HG03571 (cell line): ENCODE data around the gene ARL2BP.

ENCODE experiments used
- ATAC-seq: cut with Tn5 transposase; IDR thresholded peaks from one replicate; pipeline ENCODE4 v1.9.1; 2021; ENCODE audit not compliant: unreplicated experiment

The ARL2BP gene

DNA sequence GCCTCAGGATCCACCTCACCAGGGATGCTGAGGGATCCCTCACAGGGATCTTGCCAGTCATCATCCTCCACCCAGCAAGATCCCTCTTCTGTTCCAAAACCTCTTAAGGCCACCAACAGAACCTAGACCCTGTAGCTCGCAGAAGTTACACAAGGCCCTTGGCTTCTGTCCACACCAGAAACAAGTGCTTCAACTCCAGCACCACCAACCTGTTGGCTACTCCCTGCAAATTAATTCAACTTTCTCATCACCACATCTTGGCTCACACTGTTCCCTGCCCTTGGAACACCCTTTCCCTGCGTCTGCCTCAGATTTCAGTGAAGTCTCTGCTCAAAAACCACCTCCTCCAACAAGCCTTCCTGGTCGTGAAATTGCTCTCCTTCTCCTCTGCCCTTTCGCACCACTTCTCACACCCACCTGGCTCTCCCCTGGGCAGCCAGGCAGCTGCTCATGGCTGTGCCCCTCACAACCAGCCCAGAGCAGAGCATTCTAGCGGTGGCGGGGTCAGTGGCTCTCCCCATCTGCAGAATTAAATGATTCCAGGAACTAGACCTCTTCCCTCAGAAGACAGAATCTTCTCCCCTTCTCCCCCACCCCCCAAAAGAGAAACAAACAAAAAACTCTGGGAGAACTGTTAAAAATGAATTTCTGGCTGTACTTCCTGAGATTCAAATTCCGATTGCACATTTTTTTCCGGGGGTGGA is 37.6 kb downstream of the ARL2BP start:
- ATAC-seq = no peak

DNA sequence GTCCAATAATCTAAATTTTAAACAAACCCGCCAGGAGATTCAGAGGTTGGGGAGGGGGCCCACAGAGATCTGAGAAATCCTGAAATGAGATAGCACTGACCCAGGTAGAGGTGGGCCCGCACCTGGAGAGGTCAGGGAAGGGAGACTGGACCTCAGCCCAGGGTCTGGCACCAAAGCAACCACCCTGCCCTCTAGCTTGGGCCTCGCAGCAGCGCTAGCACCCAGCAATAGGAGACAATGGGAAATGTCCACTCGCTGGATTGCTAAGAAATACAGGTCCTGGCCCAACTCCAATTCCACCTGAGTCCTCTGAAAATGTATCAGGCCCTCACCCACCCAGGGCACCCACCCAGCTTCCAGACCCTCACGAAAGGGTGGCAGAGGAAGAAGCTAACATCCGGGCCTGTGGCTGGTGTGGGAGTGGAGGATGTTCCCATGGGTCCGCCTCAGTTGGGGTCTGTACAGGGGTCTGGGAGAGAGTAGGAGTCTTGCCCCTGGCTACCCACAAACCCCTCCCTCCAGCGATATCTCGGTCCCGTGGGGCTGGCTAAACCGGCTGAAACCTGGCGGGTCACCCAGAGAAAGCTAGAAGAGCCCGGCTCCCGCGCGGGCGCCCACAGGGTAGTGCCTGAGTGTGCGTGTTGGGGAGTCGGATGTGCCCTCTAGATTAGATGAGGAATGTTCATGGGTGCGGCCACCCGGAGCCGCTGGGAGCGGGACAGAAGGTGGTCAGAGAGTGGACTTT is 38.3 kb downstream of the ARL2BP start:
- no peak for ATAC-seq

DNA sequence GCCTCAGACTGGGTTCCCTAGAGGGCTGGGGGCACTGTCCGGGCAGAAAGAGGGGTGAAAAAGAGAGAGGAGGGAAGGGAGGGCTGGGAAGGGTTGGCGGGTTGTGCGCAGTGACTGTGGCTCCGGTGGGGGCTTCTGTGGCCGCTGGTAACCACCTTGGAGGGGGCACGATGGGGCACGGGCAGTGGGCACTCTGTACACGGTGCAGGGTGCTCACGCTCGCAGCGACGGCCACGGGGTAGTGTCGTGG is 38.8 kb downstream of the ARL2BP start:
- ATAC-seq = no peak

DNA sequence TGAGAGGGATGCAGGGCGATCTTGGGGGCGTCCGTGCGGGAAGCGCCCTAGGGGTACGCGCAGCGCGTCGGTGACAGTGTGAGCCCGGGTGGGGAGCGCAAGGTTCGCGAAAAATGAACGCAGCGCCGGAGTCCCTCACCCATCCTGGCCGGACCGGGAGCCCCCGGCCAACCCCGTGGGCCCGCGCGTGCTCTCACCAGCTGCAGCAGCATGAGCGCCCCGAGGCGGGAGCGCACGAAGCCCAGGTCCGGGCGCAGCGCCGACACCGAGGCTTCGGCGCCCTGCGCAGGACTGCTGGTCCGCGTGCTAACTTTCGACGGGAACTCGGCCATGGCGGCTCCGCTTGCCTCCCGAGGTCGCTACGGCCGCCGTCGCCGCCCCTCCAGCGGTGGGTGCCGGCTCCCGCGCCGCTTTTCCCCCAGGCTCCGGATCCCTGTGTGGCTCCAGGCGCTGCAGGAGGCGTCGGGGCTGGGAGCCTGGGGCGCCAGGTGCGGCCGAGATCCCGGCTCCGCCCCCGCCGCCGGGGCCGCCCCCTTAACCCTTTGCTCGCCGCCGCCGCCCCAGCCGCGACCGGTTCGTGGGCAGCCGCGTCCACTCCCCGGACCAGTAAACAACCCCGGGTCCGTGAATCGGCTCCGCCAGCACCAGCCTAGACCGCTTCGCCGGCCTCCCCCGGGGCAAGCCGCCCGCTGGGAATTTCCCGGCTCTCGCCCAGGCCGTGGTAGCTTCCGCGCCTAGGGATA is 39.3 kb downstream of the ARL2BP start, which contains the start of gene PLLP:
Gene PLLP, minus strand, starts transcription at position 464 of the 743 bp plus-strand sequence. Its CDS starts 132 bp downstream, at position 332.
- ATAC-seq = no peak

DNA sequence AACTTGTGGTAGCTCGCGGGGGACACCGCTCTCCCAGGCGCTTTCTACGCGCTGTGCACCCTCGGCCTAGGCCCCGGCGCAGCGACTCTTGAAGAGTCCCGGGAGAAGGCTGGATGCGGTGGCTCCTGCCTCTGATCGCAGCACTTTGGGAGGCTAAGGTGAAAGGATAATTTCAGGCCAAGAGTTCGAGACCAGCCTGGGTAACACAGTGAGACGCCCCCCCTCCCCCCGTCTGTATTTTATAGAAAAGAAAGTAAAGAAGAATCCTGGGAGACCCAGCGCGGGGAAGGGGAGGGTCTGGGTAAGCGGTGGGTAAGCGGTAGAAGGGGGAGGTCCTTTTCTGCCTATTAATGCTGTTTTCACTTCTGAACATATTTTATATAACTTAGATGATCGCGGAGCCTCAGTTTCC is 39.9 kb downstream of the ARL2BP start:
- no peak for ATAC-seq

DNA sequence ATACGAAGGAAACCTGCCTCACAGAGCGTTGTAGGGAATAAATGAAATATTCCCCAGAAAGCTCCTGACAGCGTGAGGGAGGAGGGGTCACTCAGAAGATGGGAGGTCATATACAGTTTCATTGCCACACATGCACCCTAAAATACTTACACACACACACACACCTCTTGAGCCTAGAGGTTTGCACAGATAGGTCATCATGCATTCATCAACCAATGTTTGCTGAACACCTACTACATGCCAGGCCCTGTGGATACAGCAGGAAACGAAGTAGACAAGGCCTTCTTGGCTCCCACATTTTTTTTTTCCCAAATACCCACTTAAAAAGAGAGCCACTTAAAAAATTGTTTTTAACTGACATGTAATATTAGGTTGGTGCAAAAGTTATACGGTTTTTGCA is 40.3 kb downstream of the ARL2BP start:
- ATAC-seq = no peak

DNA sequence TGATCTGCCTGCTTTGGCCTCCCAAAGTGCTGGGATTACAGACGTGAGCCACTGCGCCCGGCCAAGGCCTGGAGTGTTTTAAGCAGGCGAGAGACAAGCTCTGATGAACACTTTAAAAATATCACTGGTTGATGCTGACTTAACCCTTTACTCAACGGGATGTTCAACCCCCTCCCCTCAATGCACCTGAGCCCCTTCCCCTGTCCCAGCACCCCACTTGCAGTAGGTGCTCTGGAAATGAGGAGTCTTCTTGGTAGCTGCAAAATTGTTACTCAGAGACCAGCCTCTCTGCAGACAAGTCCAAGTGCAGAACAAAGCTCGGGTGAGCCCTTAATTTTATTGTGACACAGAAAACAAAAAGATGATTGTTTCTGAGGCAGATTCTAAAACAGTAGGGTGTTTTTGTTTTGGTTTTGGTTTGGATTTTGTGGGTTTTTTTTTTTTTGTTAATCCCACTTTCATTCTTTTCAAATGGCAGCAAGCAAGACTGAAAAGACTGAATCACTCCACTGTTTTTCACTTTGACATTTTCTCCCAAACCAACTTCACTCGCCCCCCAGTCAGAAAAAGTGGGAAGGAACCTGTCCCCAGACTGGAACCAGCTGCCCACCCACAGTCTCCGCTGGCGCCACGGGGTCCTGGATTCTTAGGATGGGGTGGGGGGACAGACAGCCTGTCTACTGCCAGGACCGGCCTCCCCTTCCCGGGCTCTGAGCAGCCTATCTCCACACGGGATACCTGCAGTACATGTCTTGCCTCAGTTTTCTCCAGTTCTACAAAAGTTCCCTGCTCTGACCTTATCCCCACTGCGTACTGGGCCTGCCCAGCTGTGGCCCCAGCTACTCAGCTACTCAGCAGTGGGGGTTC is 44.6 kb downstream of the ARL2BP start:
- ATAC-seq = no peak

DNA sequence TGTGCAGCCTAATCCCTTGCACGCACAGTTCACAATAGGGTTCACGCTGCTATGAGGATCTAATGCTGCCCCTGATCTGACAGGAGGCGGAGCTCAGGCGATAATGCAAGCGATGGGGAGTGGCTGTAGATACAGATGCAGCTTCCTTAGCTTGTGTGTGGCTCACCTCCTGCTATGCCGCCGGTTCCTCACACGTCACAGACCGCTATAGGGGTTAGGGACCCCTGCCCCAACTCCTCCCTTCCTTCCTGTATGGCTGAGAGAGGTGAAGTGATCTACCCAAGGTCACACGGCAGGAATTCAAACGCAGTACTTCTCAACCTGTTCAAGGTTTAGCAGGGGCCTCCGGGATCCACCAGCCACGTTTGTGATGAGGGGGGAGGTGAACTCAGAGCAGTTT is 52.8 kb downstream of the ARL2BP start:
- no peak for ATAC-seq

DNA sequence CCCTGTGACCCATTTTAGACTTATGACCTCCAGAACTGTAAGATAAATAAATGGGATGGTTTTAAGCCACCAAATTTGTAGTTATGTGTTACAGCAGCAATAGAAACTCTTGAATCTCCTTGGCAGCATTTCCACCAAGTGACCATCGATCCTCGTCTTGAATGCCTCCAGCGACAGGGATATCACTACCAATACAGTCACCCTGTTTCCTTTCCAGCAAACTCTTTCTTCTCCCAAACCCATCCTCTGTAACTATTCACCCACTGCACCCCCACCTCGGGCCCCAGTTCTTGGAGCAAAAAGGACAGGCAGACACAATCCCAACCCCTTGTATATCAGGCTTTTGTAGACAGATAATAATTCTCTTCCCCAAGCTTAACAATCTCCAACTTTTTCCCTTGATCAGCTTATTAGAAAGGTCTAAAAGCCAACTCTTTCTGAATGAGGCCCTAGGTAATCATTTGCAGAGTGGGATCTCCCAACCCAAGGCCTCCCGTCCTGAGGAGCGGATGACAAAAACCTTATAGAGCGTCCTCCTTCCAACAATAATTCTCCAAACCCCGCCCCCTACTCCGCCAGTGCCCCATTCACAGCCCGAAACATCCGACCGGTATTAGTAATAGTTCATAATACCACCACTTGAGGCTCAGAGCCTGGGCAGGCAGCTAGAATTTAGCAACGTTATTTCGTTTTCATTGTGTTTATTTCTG is 54.1 kb downstream of the ARL2BP start:
- ATAC-seq = peak; percentile 15

DNA sequence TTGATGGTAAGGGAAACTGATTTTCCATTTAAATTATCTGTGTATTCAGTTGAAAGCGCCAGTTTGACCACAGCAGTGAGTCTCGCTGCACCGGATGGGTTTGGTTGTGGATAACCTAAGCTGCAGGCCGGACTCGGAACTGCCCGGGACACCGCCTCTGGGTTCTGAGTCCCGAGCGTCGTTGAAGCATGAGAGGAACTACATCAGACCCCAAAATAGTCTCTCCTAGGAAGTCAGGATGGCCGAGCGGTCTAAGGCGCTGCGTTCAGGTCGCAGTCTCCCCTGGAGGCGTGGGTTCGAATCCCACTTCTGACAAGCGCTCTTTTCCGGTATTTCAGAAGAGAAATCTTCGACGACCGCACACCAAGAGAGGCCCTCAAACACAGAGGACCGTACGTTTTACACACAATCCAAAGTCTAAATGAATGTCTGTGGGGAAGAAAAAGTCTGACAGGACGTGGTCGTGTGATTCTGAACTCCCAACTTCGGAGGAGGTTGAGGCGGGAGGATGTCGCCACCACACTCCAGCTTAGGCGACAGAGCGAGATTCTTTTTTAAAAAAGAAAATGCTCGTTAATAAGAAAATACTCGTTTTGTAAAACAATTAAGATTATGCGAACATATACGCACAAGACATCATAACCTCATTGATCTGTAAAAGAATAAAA is 54.8 kb downstream of the ARL2BP start:
- ATAC-seq = peak; percentile 44

DNA sequence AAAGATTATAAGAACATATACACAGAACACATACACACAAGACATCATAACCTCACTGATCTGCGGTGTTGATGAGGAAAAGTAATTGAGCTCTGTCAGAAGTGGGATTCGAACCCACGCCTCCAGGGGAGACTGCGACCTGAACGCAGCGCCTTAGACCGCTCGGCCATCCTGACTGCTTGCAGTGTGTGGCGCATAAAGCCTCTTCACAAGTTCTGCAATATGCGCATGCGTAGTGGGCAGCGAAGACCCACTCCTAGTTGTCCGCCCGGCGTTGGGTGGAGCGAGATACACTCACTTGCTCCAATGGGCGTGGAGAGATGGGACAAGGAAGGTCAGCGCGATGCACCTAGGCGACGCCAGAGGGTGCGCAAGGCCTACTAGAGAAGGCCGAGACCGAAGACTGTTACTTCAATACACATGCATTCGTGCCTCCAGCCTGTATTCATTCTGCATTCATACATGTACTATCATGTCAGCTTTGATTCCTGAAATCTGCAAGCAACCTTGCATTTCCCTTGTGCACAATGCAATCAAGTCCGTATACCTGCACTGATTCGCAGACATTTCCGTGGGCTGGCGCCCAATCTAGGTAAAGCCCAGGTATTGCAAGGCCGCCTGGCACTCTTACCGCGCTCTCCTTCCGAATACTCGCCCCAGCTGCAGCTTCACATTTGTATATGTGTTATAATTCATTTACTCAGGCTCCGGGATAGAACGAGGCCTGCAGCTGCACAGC is 55.5 kb downstream of the ARL2BP start:
- peak; percentile 86 for ATAC-seq

DNA sequence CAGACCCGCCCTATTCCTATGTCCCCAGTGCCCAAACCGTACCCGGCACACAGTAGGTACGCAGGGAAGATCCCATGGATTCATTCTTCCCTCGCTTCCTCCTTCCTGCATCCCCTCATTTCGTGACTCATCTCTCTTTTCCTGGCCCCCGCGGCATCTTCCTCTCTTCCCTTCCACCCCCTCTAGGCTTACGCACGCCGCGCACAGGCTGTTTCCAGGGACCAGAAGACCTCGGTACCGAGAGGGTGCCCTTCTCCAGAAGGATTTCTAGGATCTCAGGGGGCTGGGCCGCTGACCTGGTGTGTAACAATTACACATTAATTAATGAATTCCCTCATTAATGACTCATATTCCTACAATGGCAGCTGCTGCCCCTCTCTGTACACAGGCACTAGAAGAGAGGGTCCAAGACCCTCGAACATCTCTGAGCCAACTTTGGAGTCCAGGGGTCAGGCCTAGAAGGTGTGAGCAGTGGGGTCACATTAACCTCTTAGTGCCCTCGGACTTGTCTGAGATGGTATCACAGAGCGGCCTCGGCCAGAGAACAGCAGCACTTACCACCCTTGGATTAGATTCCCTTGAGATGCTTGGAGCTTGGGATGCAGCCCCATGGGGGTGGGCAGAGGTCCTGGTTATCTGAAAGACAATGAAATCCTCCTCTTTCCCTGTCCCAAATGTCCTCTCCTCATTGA is 56.2 kb downstream of the ARL2BP start:
- ATAC-seq = no peak
